Adrenal gland (tissue), 12 donors: ENCODE measurements around the gene TSPAN9. TPM values are rescaled to one million over a fixed set of nuclear protein-coding genes. Genes with fewer than 3 reads are reported as not detected.

Source experiments
- DNase-seq, 7 donors: peaks; one replicate each; pipeline ENCODE4 v3.0.0-alpha.2; 2019 to 2020
- H3K27ac ChIP-seq, 5 donors: fragments of 200-600 bp; sonication (generic) in 4 of 5; 1 replicate in 3 of 5; 2 replicates in 2 of 5; pipeline versions ENCODE4 v1.5.1 to v1.8.0; 2016 to 2020; ENCODE audit warnings: mild to moderate bottlenecking in 1 of 5
- H3K27me3 ChIP-seq: fragments of 200-600 bp; 2 replicates; pipeline ENCODE4 v1.8.0; 2021
- H3K36me3 ChIP-seq, 2 donors: fragments of 200-600 bp; replicated peaks in 1 of 2; 1 replicate in 1 of 2; 2 replicates in 1 of 2; pipeline versions ENCODE4 v1.5.1 to v1.8.0; 2018 to 2022
- H3K4me1 ChIP-seq, 2 donors: fragments of 200-600 bp; replicated peaks in 1 of 2; 1 replicate in 1 of 2; 2 replicates in 1 of 2; pipeline versions ENCODE4 v1.5.1 to v1.8.0; 2018 to 2021
- H3K4me3 ChIP-seq, 4 donors: fragments of 200-600 bp; sonication (generic) in 3 of 4; one replicate each; pipeline ENCODE4 v1.5.1; 2016 to 2018
- H3K9me3 ChIP-seq, 3 donors: fragments of 200-600 bp; sonication (generic) in 1 of 3; replicated peaks in 1 of 3; 1 replicate in 2 of 3; 2 replicates in 1 of 3; pipeline versions ENCODE4 v1.5.1 to v1.8.0; 2016 to 2021
- CTCF ChIP-seq, 6 experiments: fragments of 450-650 bp in 4 of 6; fragments of 200-600 bp in 2 of 6; sonication (generic) in 1 of 6; IDR thresholded peaks; 1 replicate in 5 of 6; 2 replicates in 1 of 6; pipeline versions ENCODE4 v1.5.1 to v1.8.0; 2016 to 2021; ENCODE audit warnings: antibody characterized with exemption in 6 of 6, mild to moderate bottlenecking in 2 of 6, moderate library complexity in 1 of 6
- POLR2A ChIP-seq, 2 donors: fragments of 450-650 bp; IDR thresholded peaks; one replicate each; pipeline ENCODE4 v1.6.1; 2017; ENCODE audit warnings: antibody characterized with exemption in 2 of 2, mild to moderate bottlenecking in 2 of 2, moderate library complexity in 1 of 2
- whole genome bisulfite sequencing, 4 donors: extraction: QIAGEN DNeasy Blood & Tissue Kit in 2 of 4; methylation state at CpG; one replicate each; pipeline versions ENCODE4 v1.1.5 to v1.1.7; 2013 to 2017; 5-methylcytosine and 5-hydroxymethylcytosine counted together
- intact Hi-C, 2 donors: fragments of 100-400 bp; cut with DNase I; formaldehyde crosslinking; loops; one replicate each; pipeline versions ENCODE4 v1.14.1 to v1.15.0; 2022 to 2023
- polyA plus RNA-seq, 3 donors: library from polyadenylated mRNA; stranded (reverse); fragments of 200-250 nt in 2 of 3; fragments of 350-450 nt in 1 of 3; fragmentation: Illumina TruSeq in 1 of 3; extraction: RNeasy Lipid Tissue Mini Kit (QIAGEN cat#74804) in 1 of 3; gene quantifications; one replicate each; pipeline ENCODE4 v1.2.3, GENCODE V29; 2013 to 2014
- total RNA-seq, 9 donors: library from RNA; depleted of rRNA in 4 of 9; stranded (reverse); fragments of >200 nt in 4 of 9; fragments of 120-200 nt in 1 of 9; fragmentation: NEBNext Ultra II Directional in 1 of 9; extraction: Animal tissue kit (Norgen Biotek cat#: 25700) in 1 of 9; gene quantifications; one replicate each; pipeline versions ENCODE4 v1.1.0 to v1.2.4, GENCODE V29; 2013 to 2023
- donor health status: healthy with polysubstance abuse.
- donor health status: Bipolar disorder and iron deficiency.
- donor health status: DM: yes; HTN: yes; CAD: no.
- donor health status: DM: no; HTN: no; CAD: no.
- donor health status: DM: no; HTN: no; CAD: no.
- donor health status: DM: yes; HTN: yes; CAD: no.

Gene TSPAN9
- total and polyA plus RNA-seq, 12 donors, result 12.4 to 31.4 (median 22.4) TPM

- intact Hi-C loops, result no loop called here
- H3K9me3 ChIP-seq, result no peaks in the 10 kb centered on the region
- H3K27ac ChIP-seq, result peak overlapping the region; percentile 26 to 88 (median 74)
- DNase-seq, result peak; percentile 40 to 97 (median 82)
- 3 to 28% (median 7%) methylated on average over 9 to 10 of the region's 10 CpGs for WGBS, 4 donors
- H3K36me3 ChIP-seq, result no peaks in the 10 kb centered on the region
- H3K4me1 ChIP-seq, result peaks cover 0 to 18% of the 10 kb centered on the region in 2 donors
- TF ChIP-seq CTCF (IDR thresholded peaks at IDR 0.05) (no peak), POLR2A (IDR thresholded peaks at IDR 0.05) (no peak)
- no peak overlapping the region for H3K4me3 ChIP-seq
- H3K27me3 ChIP-seq, result no peaks in the 10 kb centered on the region
These were observed 20.1 kb downstream of the TSPAN9 start for GRCh38 chr12:3097186-3097804.

GRCh38 chr12:3097836-3098235 lies 20.7 kb downstream of the TSPAN9 start:
- no peaks in the 10 kb centered on the region for H3K9me3 ChIP-seq
- no peaks in the 10 kb centered on the region for H3K27me3 ChIP-seq
- no peaks in the 10 kb centered on the region for H3K36me3 ChIP-seq
- intact Hi-C loops, result no loop called here
- DNase-seq, result peak in 1 of 7 donors; percentile 16
- H3K27ac ChIP-seq, result peak overlapping the region in 3 of 5 donors; percentile 74 to 88 (median 87)
- TF ChIP-seq POLR2A (IDR thresholded peaks at IDR 0.05) (no peak), CTCF (IDR thresholded peaks at IDR 0.05) (no peak)
- 44 to 62% (median 48%) methylated on average over 4 to 9 of the region's 9 CpGs for WGBS, 4 donors
- H3K4me3 ChIP-seq, result no peak overlapping the region
- peaks cover 0 to 22% of the 10 kb centered on the region in 2 donors for H3K4me1 ChIP-seq

- no peak for DNase-seq
- Histone ChIP-seq H3K36me3 (no peaks in the 10 kb centered on the region), H3K9me3 (no peaks in the 10 kb centered on the region), H3K27ac (peak overlapping the region in 2 of 5 donors; percentile 74 to 88), H3K27me3 (no peaks in the 10 kb centered on the region), H3K4me1 (peaks cover 0 to 28% of the 10 kb centered on the region in 2 donors), H3K4me3 (no peak overlapping the region)
- intact Hi-C loops, result no loop called here
- TF ChIP-seq POLR2A (IDR thresholded peaks at IDR 0.05) (no peak), CTCF (IDR thresholded peaks at IDR 0.05) (no peak)
- 77 to 86% (median 82%) methylated on average over 5 of the region's 5 CpGs for WGBS, 4 donors
These were observed 21.3 kb downstream of the TSPAN9 start for GRCh38 chr12:3098436-3098835.

GRCh38 chr12:3099146-3099545 lies 22.0 kb downstream of the TSPAN9 start:
- no peak overlapping the region for H3K27ac ChIP-seq
- TF ChIP-seq POLR2A (IDR thresholded peaks at IDR 0.05) (no peak), CTCF (IDR thresholded peaks at IDR 0.05) (no peak)
- no peak overlapping the region for H3K4me3 ChIP-seq
- DNase-seq, result no peak
- peaks cover 0 to 30% of the 10 kb centered on the region in 2 donors for H3K4me1 ChIP-seq
- WGBS, 4 donors, result 82 to 92% (median 87%) methylated on average over 3 of the region's 3 CpGs
- H3K27me3 ChIP-seq, result no peaks in the 10 kb centered on the region
- no peaks in the 10 kb centered on the region for H3K9me3 ChIP-seq
- intact Hi-C loops, result no loop called here
- H3K36me3 ChIP-seq, result no peaks in the 10 kb centered on the region
